HepG2 (cell line): ENCODE data around the gene ADGRG6. TPM values are rescaled to one million over a fixed set of nuclear protein-coding genes. Genes with fewer than 3 reads are reported as not detected.
A peak's percentile ranks its signal among the peaks of the same experiment; 100 is the strongest.

Experiments
- ATAC-seq: fragments of 200-7000 bp; cut with Tn5 transposase; 3 replicates; pipeline ENCODE4 v1.9.1; 2020; ENCODE audit warnings: mild to moderate bottlenecking, moderate library complexity
- BruUV-seq: library from RNA; stranded (reverse); fragments of 400-500 nt; replicated peaks from 2 replicates; lab custom pipeline; 2021; lab: Mats Ljungman, UMichigan
- CTCF ChIA-PET: fragments of 300-600 bp; formaldehyde crosslinking; extraction: SDS; loops from one replicate; lab custom pipeline; 2021; ENCODE audit warnings: low total read pairs, inconsistent platforms, low intra/inter-chr PET ratio; lab: Yijun Ruan, JAX
- POLR2A ChIA-PET: fragments of 350-600 bp; sonication (Branson Sonifier 250); formaldehyde crosslinking; loops from one replicate; lab custom pipeline; 2020; ENCODE audit warnings: antibody characterized with exemption, inconsistent platforms; lab: Yijun Ruan, JAX
- DNase-seq: peaks from one replicate; pipeline ENCODE4 v3.0.0-alpha.2; 2015; ENCODE audit warnings: low spot score
- FAIRE-seq: peaks from 3 replicates; lab custom pipeline; 2011; peaks lifted over from hg19 to GRCh38; lab: Jason Lieb, UNC
- H2AFZ ChIP-seq: one replicate; pipeline ENCODE4 v1.6.1; 2011; ENCODE audit warnings: low read length, inconsistent platforms
- H3K27ac ChIP-seq: fragments of 300-600 bp; 3 replicates; pipeline ENCODE4 v1.8.0; 2011; ENCODE audit warnings: mixed run types, mild to moderate bottlenecking, mixed read lengths, low read length, inconsistent platforms; ENCODE audit not compliant: insufficient read depth; ENCODE audit errors: extremely low read length
- H3K27me3 ChIP-seq, 2 experiments: fragments of 200-600 bp in 1 of 2; 2 replicates in 1 of 2; 3 replicates in 1 of 2; pipeline versions ENCODE4 v1.6.0 to v1.8.0; 2011; ENCODE audit warnings: low read length in 2 of 2, mild to moderate bottlenecking in 2 of 2, moderate library complexity in 2 of 2, inconsistent platforms in 1 of 2; ENCODE audit not compliant: insufficient read depth in 2 of 2, control insufficient read depth in 1 of 2
- H3K36me3 ChIP-seq, 2 experiments: fragments of 200-600 bp in 1 of 2; replicated peaks in 1 of 2; 2 replicates in 1 of 2; 3 replicates in 1 of 2; pipeline versions ENCODE4 v1.5.1 to v1.8.0; 2011; ENCODE audit warnings: low read length in 2 of 2, inconsistent platforms in 1 of 2; ENCODE audit not compliant: insufficient read depth in 2 of 2, control insufficient read depth in 1 of 2
- H3K4me1 ChIP-seq: 2 replicates; pipeline ENCODE4 v1.5.1; 2012; ENCODE audit warnings: low read length, inconsistent platforms; ENCODE audit not compliant: insufficient read depth
- H3K4me2 ChIP-seq: 2 replicates; pipeline ENCODE4 v1.6.0; 2011; ENCODE audit warnings: low read depth, low read length, inconsistent platforms
- H3K4me3 ChIP-seq, 3 experiments: fragments of 200-600 bp in 1 of 3; sonication (generic), shearing (Covaris generic) in 1 of 3; replicated peaks in 1 of 3; 2 replicates each; pipeline ENCODE4 v1.5.1; 2011 to 2016; ENCODE audit warnings: low read length in 3 of 3, inconsistent platforms in 2 of 3, low read depth in 2 of 3, mild to moderate bottlenecking in 2 of 3, control low read depth in 1 of 3, mixed read lengths in 1 of 3; ENCODE audit not compliant: insufficient read depth in 1 of 3
- H3K79me2 ChIP-seq: one replicate; pipeline ENCODE4 v1.6.1; 2011; ENCODE audit warnings: low read length, inconsistent platforms; ENCODE audit not compliant: insufficient read depth
- H3K9ac ChIP-seq: 2 replicates; pipeline ENCODE4 v1.6.0; 2011; ENCODE audit warnings: mild to moderate bottlenecking, low read depth, low read length, inconsistent platforms; ENCODE audit not compliant: insufficient read depth
- H3K9me3 ChIP-seq: 2 replicates; pipeline ENCODE4 v1.5.1; 2012; ENCODE audit warnings: mild to moderate bottlenecking, low read length
- H4K20me1 ChIP-seq: 2 replicates; pipeline ENCODE4 v1.6.0; 2011; ENCODE audit warnings: inconsistent platforms, mild to moderate bottlenecking, low read length, moderate library complexity; ENCODE audit not compliant: insufficient read depth
- AGO1 ChIP-seq: fragments of 200-400 bp; formaldehyde crosslinking; IDR thresholded peaks from 2 replicates; pipeline ENCODE4 v1.6.1; 2017; ENCODE audit warnings: mild to moderate bottlenecking, low read depth, low read length, moderate library complexity; ENCODE audit not compliant: poor library complexity, severe bottlenecking
- BCL3 ChIP-seq: sonication (generic); formaldehyde crosslinking; IDR thresholded peaks from 2 replicates; pipeline ENCODE4 v1.5.1; 2020; ENCODE audit warnings: mild to moderate bottlenecking, missing genetic modification reagents, moderate library complexity
- FOXJ3 ChIP-seq: sonication (generic); formaldehyde crosslinking; IDR thresholded peaks from 2 replicates; pipeline ENCODE4 v1.4.0; 2020; ENCODE audit warnings: missing genetic modification reagents, mild to moderate bottlenecking, borderline replicate concordance
- HOXA7 ChIP-seq: sonication (generic); formaldehyde crosslinking; IDR thresholded peaks from 2 replicates; pipeline ENCODE4 v1.8.1; 2022; ENCODE audit warnings: mild to moderate bottlenecking, missing genetic modification reagents, moderate library complexity
- SOX5 ChIP-seq: IDR thresholded peaks from 2 replicates; pipeline ENCODE4 v1.6.1; 2016; ENCODE audit warnings: borderline replicate concordance
- THRA ChIP-seq: sonication (generic); formaldehyde crosslinking; IDR thresholded peaks from 2 replicates; pipeline ENCODE4 v1.4.0; 2020; ENCODE audit warnings: missing genetic modification reagents, borderline replicate concordance
- ZNF20 ChIP-seq: sonication (generic); formaldehyde crosslinking; IDR thresholded peaks from 2 replicates; pipeline ENCODE4 v1.4.0; 2020; ENCODE audit warnings: mild to moderate bottlenecking, moderate library complexity, missing genetic modification reagents
- ZNF331 ChIP-seq: sonication (generic); formaldehyde crosslinking; IDR thresholded peaks from 2 replicates; pipeline ENCODE4 v1.4.0; 2020; ENCODE audit warnings: missing genetic modification reagents
- ZNF580 ChIP-seq: IDR thresholded peaks from 2 replicates; pipeline ENCODE4 v1.6.1; 2016; ENCODE audit warnings: low read depth, borderline replicate concordance
- ZNF703 ChIP-seq: sonication (generic); formaldehyde crosslinking; IDR thresholded peaks from 2 replicates; pipeline ENCODE4 v1.5.1; 2020; ENCODE audit warnings: missing genetic modification reagents, mild to moderate bottlenecking, moderate library complexity, borderline replicate concordance
- ZSCAN29 ChIP-seq: sonication (generic); formaldehyde crosslinking; conservative IDR thresholded peaks from 2 replicates; pipeline ENCODE4 v1.4.0; 2020; ENCODE audit warnings: mild to moderate bottlenecking, missing genetic modification reagents
- WGBS: methylation state at CpG from one replicate; pipeline ENCODE4 v1.1.6; 2017; ENCODE audit warnings: low lambda C conversion rate; 5-methylcytosine and 5-hydroxymethylcytosine counted together
- in situ Hi-C: cut with HindIII; loops from 2 replicates; pipeline ENCODE4 v1.10.0; 2017; ENCODE audit warnings: low pct_unique_long_range_greater_than_20kb; ENCODE audit not compliant: extremely low pct_ligation_motif_present
- intact Hi-C: fragments of 100-400 bp; cut with micrococcal nuclease; formaldehyde crosslinking; loops from one replicate; pipeline ENCODE4 v1.10.0; 2022; ENCODE audit not compliant: unreplicated experiment
- polyA plus RNA-seq, 8 experiments: library from polyadenylated mRNA; depleted of rRNA in 3 of 8; stranded (reverse) in 7 of 8; unstranded in 1 of 8; fragments of >200 nt; fragmentation: Illumina TruSeq in 4 of 8; extraction: Trizol in 4 of 8; gene quantifications; 2 replicates each; pipeline versions ENCODE4 v1.2.1 to v1.2.3, GENCODE V29; 2011 to 2016; ENCODE audit warnings: low read depth in 4 of 8, missing spikeins in 1 of 8, mixed read lengths in 1 of 8; ENCODE audit not compliant: insufficient read depth in 1 of 8
- total RNA-seq, 5 experiments: library from RNA; depleted of rRNA; stranded (reverse); fragments of >200 nt; fragmentation: Illumina TruSeq; extraction: Trizol; gene quantifications; 2 replicates each; pipeline ENCODE4 v1.2.3, GENCODE V29; 2016; ENCODE audit warnings: low read depth in 1 of 5
- TF ChIP-seq, protein P1 (sequence below): sonication (generic); formaldehyde crosslinking; conservative IDR thresholded peaks from 2 replicates; pipeline ENCODE4 v1.4.0; 2020; ENCODE audit warnings: missing genetic modification reagents
- TF ChIP-seq, protein P2 (sequence below): sonication (generic); formaldehyde crosslinking; IDR thresholded peaks from 2 replicates; pipeline ENCODE4 v1.4.0; 2020; ENCODE audit warnings: missing genetic modification reagents

Gene ADGRG6
- total and polyA plus RNA-seq, 2 of the 13 experiments (the other 11 are each of a cell fraction or from before 2014, with no cell fraction given), result 129 to 249 TPM

- no peak for TF ChIP-seq ZNF703 (CRISPR knock-in tag)
- TF ChIP-seq ZNF580 (CRISPR knock-in tag), result no peak
- TF ChIP-seq, protein P1, sequence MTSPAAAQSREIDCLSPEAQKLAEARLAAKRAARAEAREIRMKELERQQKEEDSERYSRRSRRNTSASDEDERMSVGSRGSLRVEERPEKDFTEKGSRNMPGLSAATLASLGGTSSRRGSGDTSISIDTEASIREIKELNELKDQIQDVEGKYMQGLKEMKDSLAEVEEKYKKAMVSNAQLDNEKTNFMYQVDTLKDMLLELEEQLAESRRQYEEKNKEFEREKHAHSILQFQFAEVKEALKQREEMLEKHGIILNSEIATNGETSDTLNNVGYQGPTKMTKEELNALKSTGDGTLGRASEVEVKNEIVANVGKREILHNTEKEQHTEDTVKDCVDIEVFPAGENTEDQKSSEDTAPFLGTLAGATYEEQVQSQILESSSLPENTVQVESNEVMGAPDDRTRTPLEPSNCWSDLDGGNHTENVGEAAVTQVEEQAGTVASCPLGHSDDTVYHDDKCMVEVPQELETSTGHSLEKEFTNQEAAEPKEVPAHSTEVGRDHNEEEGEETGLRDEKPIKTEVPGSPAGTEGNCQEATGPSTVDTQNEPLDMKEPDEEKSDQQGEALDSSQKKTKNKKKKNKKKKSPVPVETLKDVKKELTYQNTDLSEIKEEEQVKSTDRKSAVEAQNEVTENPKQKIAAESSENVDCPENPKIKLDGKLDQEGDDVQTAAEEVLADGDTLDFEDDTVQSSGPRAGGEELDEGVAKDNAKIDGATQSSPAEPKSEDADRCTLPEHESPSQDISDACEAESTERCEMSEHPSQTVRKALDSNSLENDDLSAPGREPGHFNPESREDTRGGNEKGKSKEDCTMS (CRISPR knock-in tag), result no peak
- no peak for TF ChIP-seq AGO1
- TF ChIP-seq, all 625 proteins: peak for 0
Measured at GRCh38 chr6:142276256-142276655, 25.6 kb upstream of the ADGRG6 start (continued).

DNA sequence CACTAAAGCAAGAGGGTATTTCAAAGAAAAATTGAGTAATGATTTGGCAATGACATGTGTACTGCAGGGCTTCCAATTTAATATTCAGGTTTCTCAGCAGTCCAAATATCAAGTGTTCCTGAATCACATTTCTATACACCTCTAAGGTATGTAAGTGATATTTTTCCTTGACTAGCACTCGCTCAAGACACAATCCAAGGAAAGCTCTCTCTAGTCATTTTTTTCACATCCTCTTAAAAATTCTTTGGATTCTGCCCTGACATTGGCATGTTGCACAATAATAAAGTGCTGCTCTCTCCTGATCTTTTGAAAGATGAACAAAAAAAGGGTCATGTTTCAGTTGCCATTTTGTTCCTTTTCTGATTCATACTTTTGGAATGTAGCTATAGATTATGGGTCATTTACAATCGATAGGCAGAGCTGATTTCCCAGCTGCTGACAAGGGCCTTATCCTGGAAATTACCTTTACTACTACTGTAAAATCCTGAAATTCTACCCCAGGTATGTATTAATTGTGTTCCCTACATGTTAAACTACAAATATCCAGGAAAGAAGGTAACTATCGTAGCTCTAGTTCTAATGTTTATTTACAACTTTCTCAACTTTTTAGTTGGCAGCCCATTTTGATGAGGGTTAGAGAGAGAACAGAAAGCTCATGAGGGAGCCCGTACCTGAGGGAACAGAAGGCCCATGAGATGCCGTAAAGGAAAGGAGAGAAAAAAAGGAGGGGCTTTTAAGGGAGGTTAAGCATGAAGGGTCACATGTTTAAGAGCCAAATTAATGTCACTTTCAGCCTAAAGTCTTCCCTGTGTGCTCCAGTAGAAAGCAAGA lies 22.2 kb upstream of the ADGRG6 start:
- H2AFZ ChIP-seq, result peak overlapping the region; percentile 8
- peaks cover 37% of the 10 kb centered on the region for H3K4me1 ChIP-seq
- intact Hi-C loops (loop anchor here (1.0 kb wide), 1 partner anchor 14 kb away; no protein-coding TSS in a partner anchor), in situ Hi-C loops (no loop called here)
- H4K20me1 ChIP-seq, result no peaks in the 10 kb centered on the region
- no peaks in the 10 kb centered on the region for H3K27me3 ChIP-seq
- ATAC-seq (peak; percentile 76), FAIRE-seq (peak; percentile 39), DNase-seq (peak; percentile 81)
- CTCF ChIA-PET, result no interaction called here
- POLR2A ChIA-PET, result interaction anchor here (1.4 to 2.4 kb wide), 9 partner anchors 11 to 98 kb away, joined by 4 to 36 read pairs (median 8); partner anchors contain the start of gene ADGRG6
- H3K27ac ChIP-seq, result peak overlapping the region; percentile 46
- H3K79me2 ChIP-seq, result no peaks in the 10 kb centered on the region
- 36% methylated on average over 5 of the region's 5 CpGs for WGBS
- peak overlapping the region; percentile 48 for H3K9ac ChIP-seq
- peaks cover 8% of the 10 kb centered on the region; the same call in 1 of the 2 replicates for H3K9me3 ChIP-seq
- H3K4me2 ChIP-seq, result peak overlapping the region; percentile 49
- no peaks in the 10 kb centered on the region for H3K36me3 ChIP-seq
- TSS peak; percentile 77 for BruUV-seq
- peak overlapping the region in 1 of 3 experiments; percentile 6; a peak in 1 of 6 replicates for H3K4me3 ChIP-seq
- TF ChIP-seq ZNF20, result no peak
- no peak for TF ChIP-seq FOXJ3
- TF ChIP-seq BCL3 (CRISPR knock-in tag), result no peak
- TF ChIP-seq ZNF331, result 0 out of 2 replicates have a peak, but pooled peaks have one; percentile 37
- TF ChIP-seq, protein P2, sequence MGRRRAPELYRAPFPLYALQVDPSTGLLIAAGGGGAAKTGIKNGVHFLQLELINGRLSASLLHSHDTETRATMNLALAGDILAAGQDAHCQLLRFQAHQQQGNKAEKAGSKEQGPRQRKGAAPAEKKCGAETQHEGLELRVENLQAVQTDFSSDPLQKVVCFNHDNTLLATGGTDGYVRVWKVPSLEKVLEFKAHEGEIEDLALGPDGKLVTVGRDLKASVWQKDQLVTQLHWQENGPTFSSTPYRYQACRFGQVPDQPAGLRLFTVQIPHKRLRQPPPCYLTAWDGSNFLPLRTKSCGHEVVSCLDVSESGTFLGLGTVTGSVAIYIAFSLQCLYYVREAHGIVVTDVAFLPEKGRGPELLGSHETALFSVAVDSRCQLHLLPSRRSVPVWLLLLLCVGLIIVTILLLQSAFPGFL (CRISPR knock-in tag), result no peak
- TF ChIP-seq HOXA7 (CRISPR knock-in tag), result no peak
- TF ChIP-seq THRA, result peak; percentile 43; the same call in 1 of the 2 replicates
- TF ChIP-seq ZSCAN29, result 0 out of 2 replicates have a peak, but pooled peaks have one; percentile 59
- TF ChIP-seq SOX5 (CRISPR knock-in tag), result peak; percentile 94
